ENCODE results near the gene PHKG1. TPM values are rescaled to one million over a fixed set of nuclear protein-coding genes. Genes with fewer than 3 reads are reported as not detected.

The PHKG1 gene
- total and polyA plus RNA-seq, 3 experiments from 2014 or later, result 0.95 to 1.2 (median 1.2) TPM

DNA sequence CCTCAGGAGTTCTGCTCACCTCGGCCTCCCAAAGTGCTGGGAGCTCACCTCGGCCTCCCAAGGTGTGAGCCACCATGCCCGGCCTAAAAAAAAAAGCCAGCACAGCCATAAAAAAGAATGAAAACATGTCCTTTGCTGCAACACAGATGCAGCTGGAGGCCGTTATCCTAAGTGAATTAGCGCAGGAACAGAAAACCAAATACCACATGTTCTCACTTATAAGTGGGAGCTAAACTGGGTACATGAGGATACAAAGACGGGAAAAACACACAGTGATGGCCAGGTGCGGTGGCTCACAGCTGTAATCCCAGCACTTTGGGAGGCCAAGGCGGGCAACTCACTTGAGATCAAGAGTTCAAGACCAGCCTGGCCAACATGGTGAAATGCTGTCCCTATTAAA, 62.4 kb downstream of the PHKG1 start:
- ChIA-PET CTCF (no interaction called here), POLR2A (no interaction called here)
- Mint-ChIP-seq H3K27ac (no peak overlapping the region), H3K9me3 (no peaks in the 10 kb centered on the region), H3K36me3 (peaks cover 0 to 3% (median 1%) of the 10 kb centered on the region in 3 donors), H3K4me1 (peaks cover 4 to 18% (median 11%) of the 10 kb centered on the region in 3 donors), H3K4me3 (no peak overlapping the region), H3K27me3 (no peaks in the 10 kb centered on the region)
- Histone ChIP-seq H3K27ac (ENCODE audit: low read depth, low read length) (no peak overlapping the region), H3K4me1 (ENCODE audit: insufficient read depth, low read length) (no peaks in the 10 kb centered on the region), H3K4me3 (ENCODE audit: low read length) (no peak overlapping the region), H3K9me3 (ENCODE audit: low read length) (no peaks in the 10 kb centered on the region), H3K36me3 (ENCODE audit: insufficient read depth, low read length) (no peaks in the 10 kb centered on the region), H3K27me3 (ENCODE audit: insufficient read depth, low read length, poor library complexity, severe bottlenecking) (no peaks in the 10 kb centered on the region)
- no peak for DNase-seq

Other genes with a start within 250 kb of the PHKG1 start
- not detected for gene SEPTIN14, start 230.2 kb downstream of the PHKG1 start, total RNA-seq
- gene SEPTIN14, start 230.2 kb downstream of the PHKG1 start, polyA plus RNA-seq, result not detected
- gene ZNF713, start 205.5 kb downstream of the PHKG1 start, total RNA-seq, result 1 to 10 TPM; 1.4 TPM
- gene ZNF713, start 205.5 kb downstream of the PHKG1 start, polyA plus RNA-seq, result 0.69 TPM
- 10 to 100 TPM; 34.3 to 35.5 TPM for gene MRPS17, start 141.1 kb downstream of the PHKG1 start, total RNA-seq
- 19.0 TPM for gene MRPS17, start 141.1 kb downstream of the PHKG1 start, polyA plus RNA-seq
- gene NIPSNAP2, start 128.4 kb downstream of the PHKG1 start, total RNA-seq, result 10 to 100 TPM; 42.2 to 46.5 TPM
- 36.4 TPM for gene NIPSNAP2, start 128.4 kb downstream of the PHKG1 start, polyA plus RNA-seq
- gene PSPH, start 41.5 kb downstream of the PHKG1 start, total RNA-seq, result 10 to 100 TPM; 26.7 TPM
- 3.9 TPM for gene PSPH, start 41.5 kb downstream of the PHKG1 start, polyA plus RNA-seq
- 100 to 1,000 TPM; 348 to 361 TPM for gene CCT6A, start 41.2 kb downstream of the PHKG1 start, total RNA-seq
- gene CCT6A, start 41.2 kb downstream of the PHKG1 start, polyA plus RNA-seq, result 93.3 TPM
- 100 to 1,000 TPM; 140 TPM for gene SUMF2, start 28.7 kb downstream of the PHKG1 start, total RNA-seq
- 151 TPM for gene SUMF2, start 28.7 kb downstream of the PHKG1 start, polyA plus RNA-seq
- 100 to 1,000 TPM; 599 to 610 TPM for gene CHCHD2, start 13.5 kb upstream of the PHKG1 start, total RNA-seq
- 522 TPM for gene CHCHD2, start 13.5 kb upstream of the PHKG1 start, polyA plus RNA-seq
- not detected for gene NUPR2, start 23.5 kb upstream of the PHKG1 start, total RNA-seq
- not detected for gene NUPR2, start 23.5 kb upstream of the PHKG1 start, polyA plus RNA-seq

All from CD8-positive, alpha-beta memory T cell (primary cell).